Daoy (cell line): Measurements from ENCODE around the gene DNMBP. TPM values are rescaled to one million over a fixed set of nuclear protein-coding genes. Genes with fewer than 3 reads are reported as not detected.
"Not testable (repeated sequence)": the region's sequence is repeated elsewhere in the genome, so short reads cannot be mapped to it uniquely, and the experiment has no call there.

Source experiments
- DNase-seq: peaks from one replicate; pipeline ENCODE4 v3.0.0-alpha.2; 2015; ENCODE audit warnings: low read depth
- total RNA-seq: library from RNA; depleted of rRNA; stranded (reverse); fragments of >200 nt; shearing (Covaris generic); gene quantifications from 2 replicates; pipeline ENCODE4 v1.2.3, GENCODE V29; 2014

DNMBP gene
- total RNA-seq, 1 experiment from 2014 or later = 13.7 TPM

- not testable (repeated sequence) for DNase-seq
These were observed 63.7 kb downstream of the DNMBP start for GRCh38 chr10:99946051-99946450.

GRCh38 chr10:99945263-99945662 lies 64.5 kb downstream of the DNMBP start:
- peak; percentile 19 for DNase-seq

DNA sequence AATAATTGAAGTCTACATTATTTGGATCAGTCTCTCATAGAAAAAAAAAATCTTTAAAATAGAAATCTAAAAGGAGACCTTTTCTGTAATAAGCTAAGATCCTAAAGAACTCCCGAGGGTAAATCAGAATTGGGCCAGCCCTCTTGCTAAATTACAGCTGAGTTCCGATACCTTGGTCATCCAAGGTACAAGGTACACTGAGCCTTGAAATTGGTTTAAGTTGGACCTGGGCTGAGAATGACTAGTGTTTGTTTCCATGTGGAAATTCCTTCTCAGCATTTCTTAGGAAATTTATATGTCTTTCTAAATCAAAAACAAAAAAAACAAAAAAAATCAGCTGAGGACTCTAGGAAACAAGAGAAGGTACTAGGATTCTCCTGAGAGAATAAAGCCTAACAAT lies 64.9 kb downstream of the DNMBP start:
- no peak for DNase-seq

DNA sequence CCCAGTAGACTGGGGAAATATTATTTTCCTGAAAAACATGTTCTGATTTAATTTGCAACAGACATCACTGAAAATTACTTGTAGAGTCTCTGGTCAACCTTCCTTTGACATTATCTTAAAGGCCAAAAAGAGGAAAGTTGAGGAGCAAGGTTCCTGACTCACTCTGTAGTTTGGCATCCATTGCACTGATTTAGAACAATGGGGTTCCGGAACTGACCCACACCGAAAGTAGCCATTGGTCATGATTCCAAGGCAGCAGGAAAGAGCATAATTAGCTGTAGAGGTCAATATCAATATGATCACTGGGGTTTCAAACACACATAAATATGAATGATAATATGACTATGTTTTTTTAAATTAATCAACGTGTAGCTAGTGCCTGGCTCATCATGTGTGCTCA lies 65.8 kb downstream of the DNMBP start:
- DNase-seq = no peak

GRCh38 chr10:99941942-99942820 lies 67.6 kb downstream of the DNMBP start:
- no peak for DNase-seq

DNA sequence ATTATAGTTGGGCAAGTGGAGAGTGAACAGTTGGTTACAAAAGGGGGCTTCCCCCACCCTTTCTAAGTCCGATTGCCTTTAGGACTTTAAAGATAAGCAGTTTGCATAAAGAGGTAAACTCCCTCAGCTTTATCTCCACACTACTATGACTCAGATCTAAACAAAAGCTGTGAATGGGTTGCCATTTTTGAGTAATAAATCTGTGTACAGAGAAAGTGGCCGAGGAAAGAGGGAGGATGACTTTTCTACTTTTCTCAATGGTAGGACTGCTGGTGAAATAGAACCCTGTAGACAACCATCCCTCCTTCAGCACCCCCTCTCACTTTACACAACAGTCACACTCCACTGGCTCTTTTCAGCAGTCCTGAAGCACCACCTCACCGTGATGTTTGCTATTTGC lies 71.2 kb downstream of the DNMBP start:
- no peak for DNase-seq

DNA sequence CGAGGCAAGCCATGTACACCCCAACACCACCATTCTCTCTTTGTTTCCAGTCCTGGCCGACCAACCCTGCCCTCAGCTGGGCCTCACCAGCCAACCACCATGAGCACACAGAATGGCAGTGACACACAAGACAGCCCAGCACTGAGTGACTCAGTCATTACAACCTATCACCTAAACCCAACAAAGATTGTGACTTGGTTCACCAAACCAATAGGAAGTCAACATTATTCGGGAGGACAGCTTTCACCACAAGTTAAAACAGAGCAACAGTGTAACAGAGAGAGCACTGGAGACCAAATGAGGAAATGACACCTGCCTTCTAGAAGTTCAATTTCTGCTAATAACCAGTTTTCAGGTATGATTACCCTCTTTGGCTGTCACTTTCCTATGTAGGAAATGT lies 72.1 kb downstream of the DNMBP start:
- no peak for DNase-seq

DNA sequence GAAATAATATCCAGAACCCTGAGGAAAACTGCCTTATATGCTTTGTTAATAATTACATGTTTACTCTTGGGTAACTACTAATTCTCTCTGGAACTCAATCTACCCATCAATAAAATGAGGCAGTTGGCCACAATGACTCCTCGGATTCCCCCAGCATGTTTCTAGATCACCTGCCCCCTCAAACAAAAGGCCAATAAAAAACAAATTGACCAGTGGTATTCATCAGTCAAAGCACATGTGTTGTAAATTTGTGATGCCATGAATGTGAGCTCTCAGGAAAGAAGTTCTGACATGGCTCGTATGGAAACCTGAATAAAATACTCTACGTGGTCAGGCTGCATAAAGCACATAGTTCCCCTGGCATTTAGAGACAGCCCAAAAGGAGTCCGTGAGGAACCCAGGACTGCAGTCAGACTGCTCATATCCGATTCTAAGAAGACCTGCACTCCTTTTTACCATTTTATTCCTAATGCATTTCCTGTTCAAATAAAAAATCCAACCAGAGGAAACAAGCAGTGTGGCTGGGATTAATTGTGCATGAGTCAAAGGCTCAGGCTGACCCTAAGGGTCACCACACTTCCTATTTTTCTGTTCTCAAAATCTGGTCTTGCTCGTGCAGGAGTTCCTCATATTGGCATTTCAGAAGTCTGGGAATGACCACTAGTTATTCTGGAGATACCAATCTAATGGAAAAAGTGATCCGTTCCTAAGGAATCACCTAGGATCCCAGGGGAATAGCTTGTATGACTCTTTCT lies 77.4 kb downstream of the DNMBP start:
- DNase-seq = not testable (repeated sequence)

DNA sequence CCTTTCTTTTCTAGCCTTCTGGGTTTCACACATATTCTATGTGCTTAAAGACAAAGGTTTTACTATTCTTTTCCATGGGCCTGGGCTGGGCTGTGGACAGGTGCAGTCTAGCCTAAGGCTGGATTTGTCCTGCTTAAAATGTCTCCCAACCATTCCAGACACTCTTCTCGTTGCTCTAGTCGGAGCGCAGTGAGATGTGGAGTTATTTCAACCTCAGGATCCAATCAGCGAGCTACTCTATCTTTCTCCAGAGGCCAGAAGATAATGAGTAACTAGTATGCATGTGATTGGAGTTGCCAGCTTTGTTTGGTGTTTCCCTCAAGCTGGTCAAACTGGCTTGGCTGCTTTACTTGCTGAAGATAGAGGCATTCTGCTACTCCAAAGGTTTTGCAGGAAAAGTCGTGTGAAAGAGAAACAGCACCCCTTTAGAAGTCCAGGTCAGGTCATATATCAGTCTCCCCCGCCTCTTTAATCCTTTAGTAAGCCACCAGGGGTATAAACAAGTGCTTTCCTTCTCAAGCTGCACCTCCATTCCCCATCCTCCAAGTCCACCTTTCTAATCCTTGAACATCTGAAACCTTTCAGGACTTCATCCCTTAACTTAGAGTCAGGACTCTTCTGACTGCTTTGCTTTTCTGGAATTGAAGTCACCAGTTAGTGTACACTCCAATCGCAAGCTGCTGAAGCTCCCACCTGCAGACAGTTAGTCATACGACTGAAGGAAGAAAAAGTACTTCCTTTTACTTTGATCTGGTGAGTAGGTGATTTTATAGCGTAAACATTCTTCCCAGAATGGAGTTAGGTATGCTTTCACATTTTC lies 78.8 kb downstream of the DNMBP start:
- no peak for DNase-seq

GRCh38 chr10:99929360-99929759 lies 80.4 kb downstream of the DNMBP start:
- no peak for DNase-seq

GRCh38 chr10:99927721-99928280 lies 81.9 kb downstream of the DNMBP start:
- no peak for DNase-seq

DNA sequence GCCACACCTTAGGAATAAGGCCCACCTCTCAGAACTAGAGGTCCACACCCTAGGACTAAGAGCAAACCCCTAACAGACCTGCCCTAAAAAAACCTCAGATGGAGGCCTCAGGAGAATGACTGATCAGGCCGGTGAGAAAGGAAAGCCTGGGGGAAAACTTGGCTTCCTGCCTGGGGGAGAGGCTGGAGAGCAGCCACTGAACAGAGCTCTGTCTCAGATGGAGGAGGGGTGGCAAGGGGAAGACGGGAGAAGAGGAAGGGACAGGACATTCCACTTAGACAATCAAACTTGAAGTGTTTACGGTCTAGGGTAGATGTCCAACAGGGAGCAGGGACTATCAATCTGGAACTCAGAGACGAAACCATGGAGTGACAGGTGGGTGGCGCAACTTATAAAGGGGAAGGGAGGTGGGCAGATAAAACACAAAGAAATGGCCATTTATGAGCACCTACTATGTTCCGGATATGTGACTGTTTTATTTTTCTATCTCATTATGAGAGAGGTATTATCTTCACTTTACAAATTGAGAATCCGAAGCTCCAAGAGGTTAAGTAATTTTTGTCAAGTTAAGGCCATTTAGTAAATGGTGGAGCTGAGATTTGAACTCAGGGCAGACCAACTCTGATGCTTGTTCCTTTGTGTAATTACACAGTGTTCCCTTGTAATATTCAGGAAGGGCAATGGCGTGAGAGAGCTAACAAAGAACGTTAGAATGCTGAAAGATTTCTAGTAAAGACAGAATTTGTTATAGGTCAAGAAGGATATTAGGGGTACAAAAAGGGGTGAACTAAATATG lies 82.6 kb downstream of the DNMBP start:
- peak; percentile 50 for DNase-seq

GRCh38 chr10:99924451-99925255 lies 85.1 kb downstream of the DNMBP start:
- no peak for DNase-seq

GRCh38 chr10:99921948-99922347 lies 87.8 kb downstream of the DNMBP start:
- peak; percentile 40 for DNase-seq

GRCh38 chr10:99920901-99921300 lies 88.8 kb downstream of the DNMBP start:
- DNase-seq = peak; percentile 47

DNA sequence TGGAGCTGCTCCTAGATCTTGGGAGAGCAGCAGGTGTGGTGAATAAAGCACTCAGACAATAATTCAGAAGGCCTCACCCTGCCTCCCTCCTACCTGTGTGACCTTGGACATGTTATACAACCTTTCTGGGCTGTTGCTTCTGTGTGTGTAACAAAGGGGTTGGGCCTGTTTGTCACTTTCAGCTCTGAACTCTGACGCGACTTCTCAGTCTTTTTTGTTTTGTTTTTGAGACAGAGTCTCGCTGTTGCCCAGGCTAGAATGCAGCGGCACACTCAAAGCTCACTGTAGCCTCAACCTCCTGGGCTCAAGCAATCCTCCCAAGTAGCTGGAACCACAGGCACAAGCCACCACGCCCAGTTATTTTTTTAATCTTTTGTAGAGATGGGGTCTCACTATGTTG lies 89.3 kb downstream of the DNMBP start:
- DNase-seq = no peak

DNA sequence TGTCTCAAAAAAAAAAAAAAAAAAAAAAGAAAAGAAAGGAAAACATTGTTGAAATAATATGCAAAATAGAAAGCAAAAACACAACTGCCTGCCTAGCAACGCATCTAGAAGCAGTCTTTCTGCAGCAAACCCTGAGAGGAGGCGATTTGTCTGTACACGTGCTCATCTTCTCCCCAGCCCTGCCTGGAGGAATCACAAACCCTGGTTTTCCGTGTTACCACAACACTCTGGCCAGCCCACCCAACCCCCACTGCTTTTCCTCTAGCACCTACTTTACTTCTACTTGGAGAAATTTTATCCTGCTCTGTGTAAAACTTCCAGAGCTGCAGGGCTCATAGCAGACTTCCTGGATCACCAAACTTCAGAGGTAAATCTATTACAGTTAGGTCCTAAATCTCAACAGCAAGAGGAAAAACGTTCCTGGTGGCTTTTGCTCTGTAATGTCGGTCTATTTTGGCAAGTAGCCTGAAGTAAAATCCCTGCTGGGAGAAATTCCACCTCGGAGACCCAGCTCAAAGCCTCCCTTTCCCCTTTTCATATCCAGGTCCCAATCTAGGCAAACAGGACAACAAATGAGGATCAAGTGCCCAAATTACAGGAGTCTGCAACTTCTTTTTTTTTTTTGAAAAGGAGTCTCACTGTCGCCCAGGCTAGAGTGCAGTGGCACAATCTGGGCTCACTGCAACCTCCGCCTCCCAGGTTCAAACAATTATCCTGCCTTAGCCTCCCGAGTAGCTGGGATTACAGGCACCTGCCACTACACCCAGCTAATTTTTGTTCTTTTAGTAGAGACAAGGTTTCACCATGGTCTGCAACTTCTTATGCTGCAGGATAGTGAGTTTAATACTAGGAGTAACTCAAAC lies 91.6 kb downstream of the DNMBP start:
- peak; percentile 22 for DNase-seq

DNA sequence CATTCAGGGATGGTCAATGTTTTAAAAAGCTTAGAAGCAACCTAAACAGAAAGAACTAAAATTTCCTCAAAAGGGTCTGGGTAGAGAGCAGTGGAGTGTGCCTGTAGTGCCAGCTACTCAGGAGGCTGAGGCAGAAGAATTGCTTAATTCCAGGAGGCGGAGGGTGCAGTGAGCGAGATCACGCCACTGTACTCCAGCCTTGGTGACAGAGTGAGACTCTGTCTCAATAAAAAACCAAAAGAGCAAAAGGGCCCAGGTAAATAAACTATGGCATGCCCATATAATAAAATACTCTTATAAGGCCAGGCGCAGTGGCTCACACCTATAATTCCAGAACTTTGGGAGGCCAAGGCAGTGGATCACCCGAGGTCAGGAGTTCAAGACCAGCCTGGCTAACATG lies 93.0 kb downstream of the DNMBP start:
- no peak for DNase-seq

DNA sequence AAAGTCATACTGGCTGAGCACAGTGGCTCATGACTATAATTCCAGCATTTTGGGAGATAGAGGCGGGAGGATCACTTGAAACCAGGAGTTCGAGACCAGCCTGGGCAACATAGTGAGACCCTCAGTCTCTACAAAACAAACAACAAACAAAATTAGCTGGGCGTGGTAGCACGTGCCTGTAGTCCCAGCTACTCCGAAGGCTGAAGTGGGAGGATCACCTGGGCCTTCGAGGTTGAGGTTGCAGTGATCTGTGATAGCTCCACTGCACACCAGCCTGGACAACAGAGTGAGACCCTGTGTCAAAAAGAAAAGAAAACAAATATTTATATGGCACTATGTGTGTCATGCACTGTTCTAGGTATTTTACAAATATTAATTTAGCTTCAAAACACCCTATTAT lies 94.3 kb downstream of the DNMBP start:
- no peak for DNase-seq
